GM12891 (cell line): ENCODE measurements around the gene ZFAND3.

Experiments
- DNase-seq: peaks from one replicate; pipeline ENCODE4 v3.0.0; 2011; ENCODE audit warnings: low spot score; ENCODE audit not compliant: insufficient read length
- FAIRE-seq: peaks from 2 replicates; lab custom pipeline; 2011; peaks lifted over from hg19 to GRCh38; lab: Jason Lieb, UNC
- PAX5 ChIP-seq: IDR thresholded peaks from 2 replicates; pipeline ENCODE4 v1.6.1; 2011; ENCODE audit warnings: low read length, moderate library complexity, mild to moderate bottlenecking; ENCODE audit not compliant: insufficient read depth, severe bottlenecking
- POLR2A ChIP-seq: IDR thresholded peaks from 2 replicates; pipeline ENCODE4 v1.6.1; 2011; ENCODE audit warnings: low read depth, low read length, control low read depth
- POLR2AphosphoS5 ChIP-seq: IDR thresholded peaks from 2 replicates; pipeline ENCODE4 v1.6.1; 2011; ENCODE audit warnings: low read depth, low read length, control low read depth
- POU2F2 ChIP-seq: IDR thresholded peaks from 2 replicates; pipeline ENCODE4 v1.6.1; 2011; ENCODE audit warnings: low read depth, mild to moderate bottlenecking, control low read depth, low read length, moderate library complexity
- SPI1 ChIP-seq: IDR thresholded peaks from 2 replicates; pipeline ENCODE4 v1.6.1; 2011; ENCODE audit warnings: low read depth, low read length, control low read depth
- TAF1 ChIP-seq: IDR thresholded peaks from 2 replicates; pipeline ENCODE4 v1.6.1; 2011; ENCODE audit warnings: low read depth, low read length, control low read depth

ZFAND3 gene

GRCh38 chr6:38079107-38079506, 259.6 kb downstream of the ZFAND3 start:
- TF ChIP-seq POU2F2 = no peak
- TF ChIP-seq POLR2AphosphoS5 = no peak
- no peak for TF ChIP-seq SPI1
- no peak for TF ChIP-seq POLR2A
- no peak for TF ChIP-seq PAX5
- TF ChIP-seq TAF1 = no peak
- DNase-seq (no peak), FAIRE-seq (no peak)

GRCh38 chr6:38079537-38079936, 260.0 kb downstream of the ZFAND3 start:
- no peak for TF ChIP-seq POLR2AphosphoS5
- TF ChIP-seq PAX5 = no peak
- no peak for TF ChIP-seq SPI1
- TF ChIP-seq TAF1 = no peak
- TF ChIP-seq POLR2A = no peak
- no peak for FAIRE-seq
- DNase-seq = no peak

DNA sequence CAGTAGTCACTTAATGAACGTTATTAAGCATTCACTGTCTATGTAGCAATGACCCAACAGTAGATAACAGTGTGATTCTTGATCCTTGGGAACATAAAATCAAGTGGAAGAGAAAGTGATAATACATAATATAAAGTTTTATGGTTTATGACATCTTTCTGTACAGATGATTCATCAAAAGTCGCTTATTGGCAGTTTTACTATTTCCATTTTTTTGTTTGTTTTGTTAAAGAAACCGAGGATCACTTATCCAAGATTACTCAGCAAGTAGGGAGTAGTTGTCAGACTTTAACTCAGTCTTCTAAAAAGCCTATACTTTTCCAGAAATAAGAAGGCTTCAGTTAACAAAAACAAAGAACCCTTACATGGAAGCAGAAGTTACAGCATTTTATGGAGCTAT, 260.8 kb downstream of the ZFAND3 start:
- FAIRE-seq (no peak), DNase-seq (no peak)
- TF ChIP-seq POLR2A = no peak
- TF ChIP-seq POLR2AphosphoS5 = no peak
- no peak for TF ChIP-seq POU2F2
- TF ChIP-seq TAF1 = no peak
- TF ChIP-seq PAX5 = no peak
- TF ChIP-seq SPI1 = no peak

- TF ChIP-seq POU2F2 (no peak), PAX5 (no peak), SPI1 (no peak), TAF1 (no peak), POLR2AphosphoS5 (no peak), POLR2A (no peak)
- FAIRE-seq (no peak), DNase-seq (no peak)
Measured at GRCh38 chr6:38080889-38081288, 261.4 kb downstream of the ZFAND3 start.

DNA sequence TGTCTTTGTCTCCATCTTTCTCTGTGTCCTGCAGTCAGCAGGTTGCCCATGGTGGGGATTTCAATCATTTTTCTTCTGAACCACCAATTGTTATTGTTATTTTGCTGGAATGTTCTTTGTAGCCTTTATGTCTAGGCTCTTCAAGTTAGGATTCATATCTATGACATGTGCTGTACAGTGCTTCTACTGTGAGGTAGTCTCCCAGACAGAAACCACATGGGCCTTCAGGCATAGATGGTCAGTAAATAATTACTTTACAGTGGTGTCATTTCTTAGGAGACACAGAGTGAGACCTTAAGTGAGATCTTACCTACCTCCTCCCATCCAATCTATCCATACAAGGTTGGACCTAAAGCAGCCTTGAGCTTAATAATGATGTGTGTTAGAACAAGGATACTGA, 265.5 kb downstream of the ZFAND3 start:
- FAIRE-seq = no peak

DNA sequence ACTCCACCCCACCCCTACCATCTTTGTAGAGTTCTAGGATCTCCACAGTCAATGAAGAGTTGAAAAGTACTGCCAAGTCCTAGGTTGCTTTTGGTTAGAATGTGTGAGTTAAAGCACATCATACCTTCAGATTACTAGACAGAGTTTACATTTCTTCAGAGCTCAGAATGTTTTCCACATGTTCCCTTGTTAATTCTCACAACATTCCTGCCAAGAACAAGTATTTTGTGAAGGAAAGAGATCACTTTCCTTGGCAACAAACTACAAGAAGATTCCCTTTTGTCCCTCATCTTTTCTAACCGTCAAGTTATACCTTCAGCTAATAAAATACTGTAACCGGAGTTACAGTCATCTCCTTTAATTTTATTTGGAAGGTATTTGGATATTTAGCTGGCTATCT, 266.8 kb downstream of the ZFAND3 start:
- DNase-seq (no peak), FAIRE-seq (no peak)
- TF ChIP-seq POLR2A (no peak), POLR2AphosphoS5 (no peak), POU2F2 (no peak), PAX5 (no peak), TAF1 (no peak), SPI1 (no peak)

More for the DNA sequence above, 265.5 kb downstream of the ZFAND3 start:
- DNase-seq = no peak
- TF ChIP-seq PAX5 (no peak), POLR2AphosphoS5 (no peak), POU2F2 (no peak), TAF1 (no peak), SPI1 (no peak), POLR2A (no peak)

- FAIRE-seq = no peak
- no peak for TF ChIP-seq PAX5
- TF ChIP-seq TAF1 = no peak
- TF ChIP-seq SPI1 = no peak
- no peak for TF ChIP-seq POLR2A
- TF ChIP-seq POU2F2 = no peak
- TF ChIP-seq POLR2AphosphoS5 = no peak
Measured at GRCh38 chr6:38088010-38088409, 268.5 kb downstream of the ZFAND3 start.

GRCh38 chr6:38088829-38089228, 269.3 kb downstream of the ZFAND3 start:
- TF ChIP-seq PAX5 = no peak
- TF ChIP-seq POLR2A = no peak
- no peak for TF ChIP-seq TAF1
- FAIRE-seq (no peak), DNase-seq (no peak)

More at GRCh38 chr6:38088010-38088409, 268.5 kb downstream of the ZFAND3 start:
- no peak for DNase-seq

DNA sequence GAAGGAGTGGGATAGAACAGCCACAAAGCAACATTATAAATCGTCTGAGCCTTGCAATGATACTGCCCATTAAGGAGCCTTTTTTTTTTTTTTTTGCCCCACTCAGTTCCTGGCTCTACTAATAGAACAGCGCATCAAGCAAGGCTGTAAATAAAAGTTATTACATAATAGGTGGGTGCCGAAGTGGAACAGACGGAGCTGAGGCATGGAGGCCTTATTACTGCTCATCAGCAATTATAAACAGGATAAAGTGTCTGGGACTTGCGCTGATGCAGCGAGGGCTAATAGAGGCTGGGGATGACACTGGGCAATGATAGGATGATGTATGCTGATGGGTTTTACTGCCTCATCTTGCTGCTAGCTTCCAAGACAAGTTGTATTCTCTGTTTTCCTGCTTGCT, 272.1 kb downstream of the ZFAND3 start:
- FAIRE-seq (no peak), DNase-seq (no peak)
- TF ChIP-seq PAX5 = no peak
- TF ChIP-seq POU2F2 = no peak
- no peak for TF ChIP-seq POLR2A
- no peak for TF ChIP-seq POLR2AphosphoS5
- TF ChIP-seq TAF1 = no peak
- TF ChIP-seq SPI1 = no peak

- DNase-seq = no peak
- FAIRE-seq = no peak
- TF ChIP-seq PAX5 (no peak), SPI1 (no peak)
Measured at GRCh38 chr6:38092465-38092864, 272.9 kb downstream of the ZFAND3 start.
